K562 (cell line): ENCODE data around the gene KLK13. TPM values are rescaled to one million over a fixed set of nuclear protein-coding genes. Genes with fewer than 3 reads are reported as not detected.

Experiments used
- BRCA1 ChIP-seq, 2 experiments: fragments of 450-650 bp in 1 of 2; sonication (generic) in 1 of 2; formaldehyde crosslinking in 1 of 2; IDR thresholded peaks; 2 replicates each; pipeline versions ENCODE4 v1.5.0 to v1.6.1; 2017 to 2020; ENCODE audit warnings: mild to moderate bottlenecking in 1 of 2, missing genetic modification reagents in 1 of 2
- BRF2 ChIP-seq: IDR thresholded peaks from 3 replicates; pipeline ENCODE4 v1.6.1; 2011; ENCODE audit warnings: borderline replicate concordance, mild to moderate bottlenecking; ENCODE audit not compliant: insufficient read length, insufficient read depth
- GTF2B ChIP-seq: IDR thresholded peaks from 2 replicates; pipeline ENCODE4 v1.6.1; 2011; ENCODE audit not compliant: insufficient read length; ENCODE audit errors: extremely low read depth
- HMGXB4 ChIP-seq: sonication (generic); formaldehyde crosslinking; IDR thresholded peaks from 2 replicates; pipeline ENCODE4 v1.8.1; 2023; ENCODE audit warnings: mild to moderate bottlenecking, missing genetic modification reagents
- HNRNPH1 ChIP-seq: fragments of 200-400 bp; formaldehyde crosslinking; optimal IDR thresholded peaks from 2 replicates; pipeline ENCODE3; 2017; ENCODE audit warnings: low read depth, mild to moderate bottlenecking, low read length, moderate library complexity
- MNT ChIP-seq, 2 experiments: fragments of 450-650 bp; conservative IDR thresholded peaks; 2 replicates each; pipeline ENCODE4 v1.6.1; 2017; ENCODE audit warnings: mild to moderate bottlenecking in 2 of 2, moderate library complexity in 2 of 2
- TEAD2 ChIP-seq: fragments of 450-650 bp; IDR thresholded peaks from 2 replicates; pipeline ENCODE4 v1.6.1; 2016; ENCODE audit warnings: missing genetic modification characterization, control low read depth, missing compliant biosample characterization
- ZNF134 ChIP-seq: fragments of 250-450 bp; sonication (Bioruptor Pico); conservative IDR thresholded peaks from 2 replicates; pipeline ENCODE4 v1.4.0; 2020
- ZNF740 ChIP-seq, 3 experiments: fragments of 200-800 bp in 1 of 3; sonication (Bioruptor generic) in 1 of 3; sonication (generic) in 1 of 3; formaldehyde crosslinking in 1 of 3; IDR thresholded peaks; 2 replicates each; pipeline versions ENCODE4 v1.6.1 to v1.8.0; 2016 to 2022; ENCODE audit warnings: mild to moderate bottlenecking in 2 of 3, missing compliant biosample characterization in 2 of 3, missing genetic modification characterization in 2 of 3, missing genetic modification reagents in 1 of 3
- ZZZ3 ChIP-seq: fragments of 450-650 bp; IDR thresholded peaks from 2 replicates; pipeline ENCODE4 v1.6.1; 2016; ENCODE audit warnings: antibody characterized with exemption, mild to moderate bottlenecking, moderate library complexity
- polyA plus RNA-seq, 8 experiments: library from polyadenylated mRNA; depleted of rRNA in 4 of 8; stranded (reverse) in 5 of 8; unstranded in 3 of 8; fragments of >200 nt; fragmentation: Nextera tagmentation in 2 of 8; fragmentation: Illumina TruSeq in 1 of 8; extraction: Ambion mirVana in 2 of 8; extraction: Trizol in 1 of 8; gene quantifications; 2 replicates each; pipeline versions ENCODE4 v1.2.1 to v1.2.3, GENCODE V29; 2011 to 2014; ENCODE audit warnings: inconsistent platforms in 1 of 8, missing spikeins in 1 of 8
- total RNA-seq, 7 experiments: library from RNA; depleted of rRNA in 6 of 7; stranded (reverse); fragments of >200 nt in 6 of 7; fragmentation: Illumina TruSeq in 2 of 7; extraction: Trizol in 2 of 7; gene quantifications; 2 replicates each; pipeline versions ENCODE4 v1.2.1 to v1.2.3, GENCODE V29; 2011 to 2021; ENCODE audit warnings: low replicate concordance in 1 of 7

KLK13 gene
- total and polyA plus RNA-seq, 9 of the 15 experiments (the other 6 are each of a cell fraction or from before 2014, with no cell fraction given): 0.72 to 9.0 (median 2.3) TPM

GRCh38 chr19:51059715-51060114 lies 5.2 kb downstream of the KLK13 start (continued):
- TF ChIP-seq HMGXB4 (CRISPR knock-in tag) (no peak), BRCA1 (IDR thresholded peaks at IDR 0.05) (no peak), BRCA1 (CRISPR knock-in tag; IDR thresholded peaks at IDR 0.05) (no peak), ZZZ3 (no peak), ZNF134 (CRISPR knock-in tag) (no peak), HNRNPH1 (no peak), MNT (conservative IDR thresholded peaks at IDR 0.05) (no peak), BRF2 (no peak), ZNF740 (CRISPR knock-in tag; IDR thresholded peaks at IDR 0.05) (no peak), ZNF740 (tag; IDR thresholded peaks at IDR 0.05) (no peak), TEAD2 (tag) (no peak), GTF2B (no peak)
